HEK293T (cell line): ENCODE results near the gene MICU1.

Experiments
- ELF4 ChIP-seq: fragments of 450-650 bp; IDR thresholded peaks from 2 replicates; pipeline ENCODE4 v1.6.1; 2017; ENCODE audit warnings: antibody characterized with exemption
- FOXA1 ChIP-seq: fragments of 450-650 bp; IDR thresholded peaks from 2 replicates; pipeline ENCODE4 v1.6.1; 2016; ENCODE audit warnings: mild to moderate bottlenecking
- FOXK2 ChIP-seq: fragments of 450-650 bp; IDR thresholded peaks from 2 replicates; pipeline ENCODE4 v1.6.1; 2016; ENCODE audit warnings: mild to moderate bottlenecking
- FOXM1 ChIP-seq: fragments of 450-650 bp; IDR thresholded peaks from 2 replicates; pipeline ENCODE4 v1.6.1; 2017; ENCODE audit warnings: mild to moderate bottlenecking, borderline replicate concordance
- HDGF ChIP-seq: fragments of 450-650 bp; IDR thresholded peaks from 2 replicates; pipeline ENCODE4 v1.6.1; 2017; ENCODE audit warnings: antibody characterized with exemption, borderline replicate concordance
- PKNOX1 ChIP-seq: fragments of 450-650 bp; IDR thresholded peaks from 2 replicates; pipeline ENCODE4 v1.6.1; 2016
- SUZ12 ChIP-seq: fragments of 450-650 bp; IDR thresholded peaks from 2 replicates; pipeline ENCODE4 v1.6.1; 2016; ENCODE audit warnings: mild to moderate bottlenecking

- no peak for TF ChIP-seq FOXK2
- no peak for TF ChIP-seq FOXM1
- no peak for TF ChIP-seq FOXA1
- TF ChIP-seq HDGF: no peak
- TF ChIP-seq ELF4: no peak
- TF ChIP-seq PKNOX1: no peak
- no peak for TF ChIP-seq SUZ12
These were observed 637 bp downstream of the MICU1 start for GRCh38 chr10:72625276-72625607.
